Left lung (tissue), 10 donors: ENCODE data around the gene FOSL1. TPM values are rescaled to one million over a fixed set of nuclear protein-coding genes. Genes with fewer than 3 reads are reported as not detected.

Source experiments
- ATAC-seq: fragments of 200-7000 bp; cut with Tn5 transposase; one replicate; pipeline ENCODE4 v1.9.1; 2020; ENCODE audit warnings: moderate library complexity
- DNase-seq, 4 donors: peaks; one replicate each; pipeline ENCODE4 v3.0.0-alpha.2; 2013 to 2020
- H3K27ac ChIP-seq, 2 donors: fragments of 200-600 bp; sonication (generic) in 1 of 2; one replicate each; pipeline versions ENCODE4 v1.5.0 to v1.8.0; 2020 to 2021
- H3K27me3 ChIP-seq, 2 donors: fragments of 200-600 bp; sonication (generic) in 1 of 2; one replicate each; pipeline versions ENCODE4 v1.5.0 to v1.8.0; 2020 to 2021
- H3K36me3 ChIP-seq, 2 donors: fragments of 200-600 bp; sonication (generic) in 1 of 2; one replicate each; pipeline versions ENCODE4 v1.5.0 to v1.8.0; 2020 to 2021
- H3K4me1 ChIP-seq, 2 donors: fragments of 200-600 bp; one replicate each; pipeline ENCODE4 v1.8.0; 2021
- H3K4me3 ChIP-seq, 2 donors: fragments of 200-600 bp; sonication (generic) in 1 of 2; one replicate each; pipeline versions ENCODE4 v1.5.0 to v1.8.0; 2020 to 2021; ENCODE audit warnings: mild to moderate bottlenecking in 1 of 2
- H3K9me3 ChIP-seq, 2 donors: fragments of 200-600 bp; sonication (generic) in 1 of 2; one replicate each; pipeline versions ENCODE4 v1.5.0 to v1.8.0; 2020 to 2021
- CTCF ChIP-seq, 2 donors: fragments of 200-600 bp; sonication (generic) in 1 of 2; IDR thresholded peaks; one replicate each; pipeline versions ENCODE4 v1.5.0 to v1.8.0; 2021; ENCODE audit warnings: antibody characterized with exemption in 2 of 2
- intact Hi-C, 2 donors: fragments of 100-400 bp; cut with DNase I; formaldehyde crosslinking; loops; one replicate each; pipeline versions ENCODE4 v1.11.2 to v1.14.2; 2022
- polyA plus RNA-seq, 6 donors: library from polyadenylated mRNA; unstranded; fragments of 120-200 nt; gene quantifications; one replicate each; pipeline ENCODE4 v1.2.1, GENCODE V29; 2013; ENCODE audit not compliant: insufficient read length in 6 of 6
- total RNA-seq, 2 donors: library from RNA; stranded (reverse); fragmentation: NEBNext Ultra II Directional; extraction: Animal tissue kit (Norgen Biotek cat#: 25700); gene quantifications; one replicate each; pipeline ENCODE4 v1.2.1, GENCODE V29; 2021
- donor health status: DM: no; HTN: yes; CAD: no.
- donor health status: DM: no; HTN: no; CAD: no.

FOSL1 gene
- total and polyA plus RNA-seq, 8 donors, result 0.17 to 16.3 (median 0.22) TPM; not detected in 2

GRCh38 chr11:65885231-65885630 is 15.0 kb downstream of the FOSL1 start:
- TF ChIP-seq CTCF (IDR thresholded peaks at IDR 0.05), result no peak
- Histone ChIP-seq H3K4me1 (peaks cover 14 to 49% of the 10 kb centered on the region in 2 donors), H3K27ac (no peak overlapping the region), H3K36me3 (peaks cover 0 to 49% of the 10 kb centered on the region in 2 donors), H3K9me3 (no peaks in the 10 kb centered on the region), H3K27me3 (no peaks in the 10 kb centered on the region), H3K4me3 (no peak overlapping the region)
- DNase-seq (peak in 1 of 4 donors; percentile 31), ATAC-seq (no peak)
- intact Hi-C loops, result loop anchor here in 1 of 2 donors (10.0 kb wide), 1 partner anchor 100 kb away; no protein-coding TSS in a partner anchor

- Histone ChIP-seq H3K4me3 (no peak overlapping the region), H3K4me1 (peaks cover 9 to 48% of the 10 kb centered on the region in 2 donors), H3K9me3 (no peaks in the 10 kb centered on the region), H3K36me3 (peaks cover 0 to 49% of the 10 kb centered on the region in 2 donors), H3K27ac (no peak overlapping the region), H3K27me3 (no peaks in the 10 kb centered on the region)
- peak; percentile 98 to 99 for TF ChIP-seq CTCF (IDR thresholded peaks at IDR 0.05)
- DNase-seq (peak in 3 of 4 donors; percentile 75 to 95 (median 82)), ATAC-seq (peak; percentile 45)
- intact Hi-C loops, result loop anchor here in 1 of 2 donors (10.0 kb wide), 1 partner anchor 100 kb away; no protein-coding TSS in a partner anchor
These were observed 15.5 kb downstream of the FOSL1 start for GRCh38 chr11:65884716-65885092.

- H3K27me3 ChIP-seq, result no peaks in the 10 kb centered on the region
- no peak for TF ChIP-seq CTCF (IDR thresholded peaks at IDR 0.05)
- ATAC-seq, result no peak
- peak in 1 of 4 donors; percentile 57 for DNase-seq
- no peaks in the 10 kb centered on the region for H3K9me3 ChIP-seq
- H3K4me1 ChIP-seq, result peaks cover 5 to 45% of the 10 kb centered on the region in 2 donors
- peaks cover 0 to 49% of the 10 kb centered on the region in 2 donors for H3K36me3 ChIP-seq
- no peak overlapping the region for H3K4me3 ChIP-seq
- no peak overlapping the region for H3K27ac ChIP-seq
- intact Hi-C loops, result loop anchor here in 1 of 2 donors (10.0 kb wide), 1 partner anchor 101 kb away; no protein-coding TSS in a partner anchor
These were observed 16.1 kb downstream of the FOSL1 start for GRCh38 chr11:65883786-65884715.

- no peak overlapping the region for H3K27ac ChIP-seq
- TF ChIP-seq CTCF (IDR thresholded peaks at IDR 0.05), result no peak
- no peaks in the 10 kb centered on the region for H3K9me3 ChIP-seq
- intact Hi-C loops, result loop anchor here in 1 of 2 donors (10.0 kb wide), 1 partner anchor 102 kb away; no protein-coding TSS in a partner anchor
- DNase-seq, result peak in 1 of 4 donors; percentile 31
- no peak overlapping the region for H3K4me3 ChIP-seq
- no peaks in the 10 kb centered on the region for H3K27me3 ChIP-seq
- H3K4me1 ChIP-seq, result peaks cover 5 to 39% of the 10 kb centered on the region in 2 donors
- peaks cover 0 to 49% of the 10 kb centered on the region in 2 donors for H3K36me3 ChIP-seq
- no peak for ATAC-seq
These were observed 17.0 kb downstream of the FOSL1 start for GRCh38 chr11:65883058-65883761.
